Osteocyte (in vitro differentiated cells): Measurements from ENCODE around the gene HFE. TPM values are rescaled to one million over a fixed set of nuclear protein-coding genes. Genes with fewer than 3 reads are reported as not detected.
A peak's percentile ranks its signal among the peaks of the same experiment; 100 is the strongest.

Experiments
- DNase-seq: peaks from one replicate; pipeline ENCODE4 v3.0.0; 2021; ENCODE audit warnings: mixed read lengths; ENCODE audit not compliant: unreplicated experiment; ENCODE audit errors: extremely low spot score
- H3K27ac Mint-ChIP-seq: one replicate; pipeline ENCODE4 v1.8.0; 2021; ENCODE audit warnings: mild to moderate bottlenecking, mixed read lengths; ENCODE audit not compliant: unreplicated experiment
- H3K27me3 Mint-ChIP-seq: one replicate; pipeline ENCODE4 v1.8.0; 2021; ENCODE audit warnings: mixed read lengths; ENCODE audit not compliant: unreplicated experiment
- H3K36me3 Mint-ChIP-seq: one replicate; pipeline ENCODE4 v1.8.0; 2021; ENCODE audit warnings: mixed read lengths; ENCODE audit not compliant: unreplicated experiment
- H3K4me1 Mint-ChIP-seq: one replicate; pipeline ENCODE4 v1.8.0; 2021; ENCODE audit warnings: mixed read lengths; ENCODE audit not compliant: unreplicated experiment
- H3K4me3 Mint-ChIP-seq: one replicate; pipeline ENCODE4 v1.8.0; 2021; ENCODE audit warnings: mild to moderate bottlenecking, moderate library complexity, mixed read lengths; ENCODE audit not compliant: unreplicated experiment
- H3K9me3 Mint-ChIP-seq: one replicate; pipeline ENCODE4 v1.8.0; 2021; ENCODE audit warnings: mixed read lengths; ENCODE audit not compliant: unreplicated experiment
- total RNA-seq: library from RNA; stranded (reverse); gene quantifications from 2 replicates; pipeline ENCODE4 v1.2.1, GENCODE V29; 2021
- TF ChIP-seq, protein P1 (sequence below): fragments of 200-600 bp; sonication (generic); IDR thresholded peaks from 2 replicates; pipeline ENCODE4 v1.5.0; 2021; ENCODE audit warnings: antibody characterized with exemption, mild to moderate bottlenecking, moderate library complexity

Gene HFE
- total RNA-seq, 1 donor from 2014 or later, result 6.2 TPM

DNA sequence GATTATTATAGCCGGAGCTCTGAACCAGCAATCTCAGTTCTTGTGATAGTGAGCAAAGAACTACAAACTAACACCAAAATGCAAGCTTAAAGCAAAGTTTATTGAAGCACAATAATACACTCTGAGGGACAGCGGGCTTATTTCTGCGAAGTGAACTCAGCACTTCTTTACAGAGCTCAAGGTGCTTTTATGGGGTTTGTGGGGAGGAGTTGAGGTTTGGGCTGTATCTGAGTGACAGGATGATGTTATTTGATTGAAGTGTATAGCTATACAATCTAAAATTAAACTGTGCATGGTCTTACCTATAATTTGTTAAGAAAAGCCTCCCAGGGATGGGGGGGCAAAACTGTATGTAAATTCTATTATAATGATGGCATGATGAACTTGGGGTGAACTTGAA, 1.0 kb upstream of the HFE start:
- no peaks in the 10 kb centered on the region for H3K27me3 Mint-ChIP-seq
- no peaks in the 10 kb centered on the region for H3K36me3 Mint-ChIP-seq
- no peak overlapping the region for H3K4me3 Mint-ChIP-seq
- H3K4me1 Mint-ChIP-seq, result peaks cover 14% of the 10 kb centered on the region
- no peak for DNase-seq
- peaks cover 7% of the 10 kb centered on the region for H3K9me3 Mint-ChIP-seq
- no peak overlapping the region for H3K27ac Mint-ChIP-seq
- TF ChIP-seq, protein P1, sequence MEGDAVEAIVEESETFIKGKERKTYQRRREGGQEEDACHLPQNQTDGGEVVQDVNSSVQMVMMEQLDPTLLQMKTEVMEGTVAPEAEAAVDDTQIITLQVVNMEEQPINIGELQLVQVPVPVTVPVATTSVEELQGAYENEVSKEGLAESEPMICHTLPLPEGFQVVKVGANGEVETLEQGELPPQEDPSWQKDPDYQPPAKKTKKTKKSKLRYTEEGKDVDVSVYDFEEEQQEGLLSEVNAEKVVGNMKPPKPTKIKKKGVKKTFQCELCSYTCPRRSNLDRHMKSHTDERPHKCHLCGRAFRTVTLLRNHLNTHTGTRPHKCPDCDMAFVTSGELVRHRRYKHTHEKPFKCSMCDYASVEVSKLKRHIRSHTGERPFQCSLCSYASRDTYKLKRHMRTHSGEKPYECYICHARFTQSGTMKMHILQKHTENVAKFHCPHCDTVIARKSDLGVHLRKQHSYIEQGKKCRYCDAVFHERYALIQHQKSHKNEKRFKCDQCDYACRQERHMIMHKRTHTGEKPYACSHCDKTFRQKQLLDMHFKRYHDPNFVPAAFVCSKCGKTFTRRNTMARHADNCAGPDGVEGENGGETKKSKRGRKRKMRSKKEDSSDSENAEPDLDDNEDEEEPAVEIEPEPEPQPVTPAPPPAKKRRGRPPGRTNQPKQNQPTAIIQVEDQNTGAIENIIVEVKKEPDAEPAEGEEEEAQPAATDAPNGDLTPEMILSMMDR, result no peak

DNA sequence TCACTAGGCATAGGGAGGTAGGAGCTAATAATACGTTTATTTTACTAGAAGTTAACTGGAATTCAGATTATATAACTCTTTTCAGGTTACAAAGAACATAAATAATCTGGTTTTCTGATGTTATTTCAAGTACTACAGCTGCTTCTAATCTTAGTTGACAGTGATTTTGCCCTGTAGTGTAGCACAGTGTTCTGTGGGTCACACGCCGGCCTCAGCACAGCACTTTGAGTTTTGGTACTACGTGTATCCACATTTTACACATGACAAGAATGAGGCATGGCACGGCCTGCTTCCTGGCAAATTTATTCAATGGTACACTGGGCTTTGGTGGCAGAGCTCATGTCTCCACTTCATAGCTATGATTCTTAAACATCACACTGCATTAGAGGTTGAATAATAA, 1.1 kb downstream of the HFE start:
- Mint-ChIP-seq H3K9me3 (no peaks in the 10 kb centered on the region), H3K4me3 (peak overlapping the region; percentile 79), H3K27me3 (no peaks in the 10 kb centered on the region), H3K36me3 (no peaks in the 10 kb centered on the region), H3K27ac (peak overlapping the region; percentile 94), H3K4me1 (peaks cover 14% of the 10 kb centered on the region)
- TF ChIP-seq, protein P1, result no peak
- DNase-seq, result no peak

DNA sequence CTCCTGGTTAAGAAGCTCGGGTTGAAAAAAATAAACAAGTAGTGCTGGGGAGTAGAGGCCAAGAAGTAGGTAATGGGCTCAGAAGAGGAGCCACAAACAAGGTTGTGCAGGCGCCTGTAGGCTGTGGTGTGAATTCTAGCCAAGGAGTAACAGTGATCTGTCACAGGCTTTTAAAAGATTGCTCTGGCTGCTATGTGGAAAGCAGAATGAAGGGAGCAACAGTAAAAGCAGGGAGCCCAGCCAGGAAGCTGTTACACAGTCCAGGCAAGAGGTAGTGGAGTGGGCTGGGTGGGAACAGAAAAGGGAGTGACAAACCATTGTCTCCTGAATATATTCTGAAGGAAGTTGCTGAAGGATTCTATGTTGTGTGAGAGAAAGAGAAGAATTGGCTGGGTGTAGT, 2.0 kb downstream of the HFE start:
- no peak overlapping the region for H3K27ac Mint-ChIP-seq
- H3K36me3 Mint-ChIP-seq, result no peaks in the 10 kb centered on the region
- H3K9me3 Mint-ChIP-seq, result no peaks in the 10 kb centered on the region
- no peak for DNase-seq
- H3K27me3 Mint-ChIP-seq, result no peaks in the 10 kb centered on the region
- peaks cover 14% of the 10 kb centered on the region for H3K4me1 Mint-ChIP-seq
- TF ChIP-seq, protein P1, result no peak
- H3K4me3 Mint-ChIP-seq, result no peak overlapping the region

DNA sequence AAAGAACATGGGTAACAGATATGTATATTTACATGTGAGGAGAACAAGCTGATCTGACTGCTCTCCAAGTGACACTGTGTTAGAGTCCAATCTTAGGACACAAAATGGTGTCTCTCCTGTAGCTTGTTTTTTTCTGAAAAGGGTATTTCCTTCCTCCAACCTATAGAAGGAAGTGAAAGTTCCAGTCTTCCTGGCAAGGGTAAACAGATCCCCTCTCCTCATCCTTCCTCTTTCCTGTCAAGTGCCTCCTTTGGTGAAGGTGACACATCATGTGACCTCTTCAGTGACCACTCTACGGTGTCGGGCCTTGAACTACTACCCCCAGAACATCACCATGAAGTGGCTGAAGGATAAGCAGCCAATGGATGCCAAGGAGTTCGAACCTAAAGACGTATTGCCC, 5.2 kb downstream of the HFE start:
- H3K4me3 Mint-ChIP-seq, result no peak overlapping the region
- no peaks in the 10 kb centered on the region for H3K9me3 Mint-ChIP-seq
- H3K36me3 Mint-ChIP-seq, result no peaks in the 10 kb centered on the region
- H3K27me3 Mint-ChIP-seq, result peaks cover 2% of the 10 kb centered on the region
- H3K27ac Mint-ChIP-seq, result no peak overlapping the region
- TF ChIP-seq, protein P1, result no peak
- no peak for DNase-seq
- H3K4me1 Mint-ChIP-seq, result peaks cover 14% of the 10 kb centered on the region

DNA sequence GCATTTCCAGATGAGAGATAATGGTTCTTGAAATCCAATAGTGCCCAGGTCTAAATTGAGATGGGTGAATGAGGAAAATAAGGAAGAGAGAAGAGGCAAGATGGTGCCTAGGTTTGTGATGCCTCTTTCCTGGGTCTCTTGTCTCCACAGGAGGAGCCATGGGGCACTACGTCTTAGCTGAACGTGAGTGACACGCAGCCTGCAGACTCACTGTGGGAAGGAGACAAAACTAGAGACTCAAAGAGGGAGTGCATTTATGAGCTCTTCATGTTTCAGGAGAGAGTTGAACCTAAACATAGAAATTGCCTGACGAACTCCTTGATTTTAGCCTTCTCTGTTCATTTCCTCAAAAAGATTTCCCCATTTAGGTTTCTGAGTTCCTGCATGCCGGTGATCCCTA, 6.8 kb downstream of the HFE start:
- Mint-ChIP-seq H3K4me1 (no peaks in the 10 kb centered on the region), H3K9me3 (no peaks in the 10 kb centered on the region), H3K36me3 (no peaks in the 10 kb centered on the region), H3K27me3 (peaks cover 5% of the 10 kb centered on the region), H3K27ac (no peak overlapping the region), H3K4me3 (no peak overlapping the region)
- no peak for DNase-seq
- TF ChIP-seq, protein P1, result no peak
